ENCODE data around the gene ENG.

GRCh38 chr9:127866535-127866934, 12.1 kb upstream of the ENG start:
- TF ChIP-seq RFX5 (IDR thresholded peaks at IDR 0.05): no peak
- no peak for TF ChIP-seq CTCF (IDR thresholded peaks at IDR 0.05)
- TF ChIP-seq ZFP36 (IDR thresholded peaks at IDR 0.05; ENCODE audit: borderline replicate concordance, partially characterized antibody): no peak
- no peak for TF ChIP-seq REST (IDR thresholded peaks at IDR 0.05)
- no peak for TF ChIP-seq GATA3 (IDR thresholded peaks at IDR 0.05; ENCODE audit: borderline replicate concordance)
- no peak for TF ChIP-seq POLR2A (IDR thresholded peaks at IDR 0.05; ENCODE audit: low read length)
- TF ChIP-seq EP300 (IDR thresholded peaks at IDR 0.05): no peak
- no peak for TF ChIP-seq SMC3 (IDR thresholded peaks at IDR 0.05)
- no peak for TF ChIP-seq CHD2 (IDR thresholded peaks at IDR 0.05; ENCODE audit: low read length, partially characterized antibody)
- TF ChIP-seq RCOR1 (IDR thresholded peaks at IDR 0.05; ENCODE audit: low read depth, low read length): no peak
